Fibroblast of pulmonary artery (primary cell): ENCODE results near the gene TMEM59L.

Experiments used
- DNase-seq: peaks from one replicate; pipeline ENCODE4 v3.0.0-alpha.2; 2010; ENCODE audit warnings: low read depth
- H3K4me3 ChIP-seq: replicated peaks from 2 replicates; pipeline ENCODE4 v1.5.1; 2011; ENCODE audit warnings: low read depth, mild to moderate bottlenecking, control low read depth, low read length, moderate library complexity
- CTCF ChIP-seq: IDR thresholded peaks from 2 replicates; pipeline ENCODE4 v1.5.1; 2011; ENCODE audit warnings: mild to moderate bottlenecking, control low read depth, low read length, inconsistent platforms; ENCODE audit errors: missing control alignments

The TMEM59L gene

DNA sequence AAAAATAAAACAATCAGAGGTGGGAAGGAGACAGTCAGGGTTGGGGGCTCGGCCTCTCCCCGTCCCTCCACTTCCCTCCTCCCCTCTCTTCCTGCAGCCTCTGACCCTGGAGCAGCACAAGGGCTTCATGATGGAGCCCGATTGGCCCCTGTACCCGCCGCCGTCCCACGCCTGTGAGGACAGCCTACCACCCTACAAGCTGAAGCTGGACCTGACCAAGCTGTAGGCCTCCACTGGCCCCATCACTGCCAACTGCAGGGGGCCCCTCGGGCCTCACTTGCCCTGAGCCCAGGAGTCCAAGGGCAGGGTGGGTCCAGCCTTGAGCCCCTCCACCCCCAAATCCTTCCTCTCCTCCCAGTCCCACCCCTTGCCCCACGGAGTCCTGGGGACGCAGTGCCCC, 7.6 kb downstream of the TMEM59L start:
- no peak for TF ChIP-seq CTCF
- DNase-seq = no peak
- H3K4me3 ChIP-seq = no peak overlapping the region

GRCh38 chr19:18620902-18621301, 8.2 kb downstream of the TMEM59L start:
- no peak for TF ChIP-seq CTCF
- DNase-seq = no peak

GRCh38 chr19:18626906-18627305, 14.2 kb downstream of the TMEM59L start:
- H3K4me3 ChIP-seq = no peak overlapping the region
- DNase-seq = no peak
- TF ChIP-seq CTCF = no peak

More at GRCh38 chr19:18620902-18621301, 8.2 kb downstream of the TMEM59L start:
- no peak overlapping the region for H3K4me3 ChIP-seq

DNA sequence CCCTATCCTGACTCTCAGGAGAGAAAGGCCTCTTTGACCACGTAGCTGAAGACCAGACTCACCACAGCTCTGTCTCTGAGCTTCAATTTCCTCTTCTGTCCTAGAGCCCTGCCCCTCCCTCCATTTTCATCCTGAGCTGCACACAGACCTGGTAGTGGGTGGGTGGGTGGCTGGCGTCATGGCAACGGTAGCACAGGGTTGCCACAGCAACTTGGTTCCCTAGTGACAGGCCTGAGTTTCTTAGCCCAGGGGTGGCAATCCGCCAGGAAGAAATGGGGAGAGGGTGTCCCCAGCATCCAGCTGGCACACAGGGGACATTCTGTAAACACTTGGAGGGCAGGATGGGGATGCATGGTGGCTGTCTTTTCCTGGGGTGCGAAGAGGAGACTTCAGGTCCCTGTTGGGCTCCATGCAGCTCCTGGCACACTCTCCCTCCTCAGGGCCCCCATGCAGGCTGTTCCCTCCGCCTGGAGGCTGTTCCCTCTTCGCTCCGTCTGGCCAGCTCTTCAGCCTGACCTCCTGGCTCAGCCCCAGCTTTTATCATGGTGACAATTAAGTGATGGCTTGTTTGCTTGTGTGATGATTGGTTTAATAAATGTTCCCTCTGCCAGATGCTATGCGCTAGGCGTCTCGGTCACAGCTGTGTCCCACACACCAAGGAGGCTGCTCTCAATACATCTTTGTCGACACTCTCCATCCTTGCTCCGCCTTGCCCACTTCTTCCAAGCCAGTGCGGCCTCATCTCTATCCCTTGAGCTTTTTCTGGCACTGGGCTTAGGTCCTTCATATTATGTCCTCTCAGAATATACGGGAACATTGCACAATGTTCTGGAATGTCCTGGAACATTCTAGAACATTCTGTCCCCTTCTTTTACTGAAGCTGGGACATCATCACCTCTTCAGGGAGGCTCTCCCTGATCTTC, 16.8 kb downstream of the TMEM59L start:
- no peak for TF ChIP-seq CTCF
- no peak overlapping the region for H3K4me3 ChIP-seq
- peak; percentile 64 for DNase-seq

DNA sequence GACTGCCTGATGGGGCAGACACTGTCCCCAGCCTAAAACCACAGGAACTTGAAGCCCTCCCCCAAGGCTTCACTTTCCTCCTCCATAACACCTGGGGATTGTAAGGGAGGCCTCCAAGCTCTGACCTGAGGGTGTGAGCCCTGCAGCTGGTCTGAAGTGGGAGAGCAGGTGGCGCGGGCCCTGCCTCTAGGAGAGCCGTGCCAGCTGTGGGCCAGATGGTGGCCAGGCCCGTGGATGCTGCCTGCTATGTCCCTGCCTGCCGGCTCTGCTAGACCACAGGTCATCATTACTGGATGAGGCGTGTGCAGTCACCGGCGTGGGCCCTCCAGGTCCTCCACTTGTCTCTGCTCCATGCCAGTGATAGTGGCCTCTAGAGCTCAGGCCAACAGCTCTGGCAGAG, 20.7 kb downstream of the TMEM59L start:
- no peak for DNase-seq
- no peak for TF ChIP-seq CTCF
- H3K4me3 ChIP-seq = no peak overlapping the region

GRCh38 chr19:18634612-18635297, 22.1 kb downstream of the TMEM59L start:
- no peak for DNase-seq
- no peak overlapping the region for H3K4me3 ChIP-seq
- TF ChIP-seq CTCF = no peak
